Peyer's patch (tissue), 4 donors: ENCODE results near the gene GHRHR. TPM values are rescaled to one million over a fixed set of nuclear protein-coding genes. Genes with fewer than 3 reads are reported as not detected.

Experiments
- DNase-seq, 3 donors: peaks; one replicate each; pipeline ENCODE4 v3.0.0-alpha.2; 2017 to 2019
- H3K27ac ChIP-seq, 4 donors: fragments of 200-600 bp; sonication (generic); one replicate each; pipeline ENCODE4 v1.5.1; 2016 to 2019
- H3K27me3 ChIP-seq, 2 donors: fragments of 200-600 bp; sonication (generic); one replicate each; pipeline ENCODE4 v1.5.1; 2019
- H3K36me3 ChIP-seq, 3 donors: fragments of 200-600 bp; sonication (generic); one replicate each; pipeline ENCODE4 v1.5.1; 2016 to 2019
- H3K4me1 ChIP-seq, 4 donors: fragments of 200-600 bp; sonication (generic); one replicate each; pipeline ENCODE4 v1.5.1; 2016 to 2019
- H3K4me3 ChIP-seq, 4 donors: fragments of 200-600 bp; sonication (generic); 1 replicate in 3 of 4; 2 replicates in 1 of 4; pipeline ENCODE4 v1.5.1; 2016 to 2019; ENCODE audit warnings: mild to moderate bottlenecking in 1 of 4
- H3K9me3 ChIP-seq, 4 donors: fragments of 200-600 bp; sonication (generic); one replicate each; pipeline ENCODE4 v1.5.1; 2016 to 2019; ENCODE audit warnings: mild to moderate bottlenecking in 1 of 4
- POLR2A ChIP-seq, 2 donors: fragments of 450-650 bp; IDR thresholded peaks; one replicate each; pipeline ENCODE4 v1.5.1; 2017; ENCODE audit warnings: antibody characterized with exemption in 2 of 2, mild to moderate bottlenecking in 2 of 2, moderate library complexity in 2 of 2
- total RNA-seq, 4 donors: library from RNA; depleted of rRNA; stranded (reverse); fragments of >200 nt; gene quantifications; one replicate each; pipeline ENCODE4 v1.1.0, GENCODE V29; 2016
- TF ChIP-seq, protein P1 (sequence below), 6 experiments: fragments of 450-650 bp in 4 of 6; fragments of 200-600 bp in 2 of 6; sonication (generic) in 1 of 6; IDR thresholded peaks; one replicate each; pipeline ENCODE4 v1.5.1; 2017 to 2019; ENCODE audit warnings: antibody characterized with exemption in 6 of 6, mild to moderate bottlenecking in 3 of 6, moderate library complexity in 1 of 6

Gene GHRHR
- total RNA-seq, 4 donors from 2014 or later = not detected

DNA sequence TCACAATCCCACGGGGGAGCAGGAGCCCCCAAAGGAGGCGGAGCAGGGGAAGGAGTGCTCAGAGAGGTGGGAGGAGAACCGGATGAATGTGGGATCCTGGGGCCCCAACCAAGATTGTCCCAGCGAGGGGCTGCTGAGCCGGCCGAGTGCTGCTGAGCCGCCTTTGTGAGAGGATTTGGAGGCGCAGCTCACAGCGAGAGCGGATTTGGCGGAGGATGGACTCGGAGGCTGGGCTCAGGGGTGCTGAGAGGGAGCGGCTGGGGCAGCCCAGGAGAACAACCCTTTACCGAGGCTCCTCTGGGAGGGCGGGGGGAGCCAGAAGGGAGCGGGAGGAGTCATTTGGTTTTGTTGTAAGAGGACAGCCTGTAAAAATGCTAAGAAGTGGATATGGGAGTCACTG, 23.0 kb downstream of the GHRHR start:
- Histone ChIP-seq H3K27ac (no peak overlapping the region), H3K4me3 (no peak overlapping the region), H3K36me3 (no peaks in the 10 kb centered on the region), H3K9me3 (no peaks in the 10 kb centered on the region), H3K27me3 (no peaks in the 10 kb centered on the region), H3K4me1 (peaks cover 0 to 26% (median 0%) of the 10 kb centered on the region in 4 donors)
- no peak for DNase-seq
- TF ChIP-seq, protein P1, sequence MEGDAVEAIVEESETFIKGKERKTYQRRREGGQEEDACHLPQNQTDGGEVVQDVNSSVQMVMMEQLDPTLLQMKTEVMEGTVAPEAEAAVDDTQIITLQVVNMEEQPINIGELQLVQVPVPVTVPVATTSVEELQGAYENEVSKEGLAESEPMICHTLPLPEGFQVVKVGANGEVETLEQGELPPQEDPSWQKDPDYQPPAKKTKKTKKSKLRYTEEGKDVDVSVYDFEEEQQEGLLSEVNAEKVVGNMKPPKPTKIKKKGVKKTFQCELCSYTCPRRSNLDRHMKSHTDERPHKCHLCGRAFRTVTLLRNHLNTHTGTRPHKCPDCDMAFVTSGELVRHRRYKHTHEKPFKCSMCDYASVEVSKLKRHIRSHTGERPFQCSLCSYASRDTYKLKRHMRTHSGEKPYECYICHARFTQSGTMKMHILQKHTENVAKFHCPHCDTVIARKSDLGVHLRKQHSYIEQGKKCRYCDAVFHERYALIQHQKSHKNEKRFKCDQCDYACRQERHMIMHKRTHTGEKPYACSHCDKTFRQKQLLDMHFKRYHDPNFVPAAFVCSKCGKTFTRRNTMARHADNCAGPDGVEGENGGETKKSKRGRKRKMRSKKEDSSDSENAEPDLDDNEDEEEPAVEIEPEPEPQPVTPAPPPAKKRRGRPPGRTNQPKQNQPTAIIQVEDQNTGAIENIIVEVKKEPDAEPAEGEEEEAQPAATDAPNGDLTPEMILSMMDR (IDR thresholded peaks at IDR 0.05) = no peak
- no peak for TF ChIP-seq POLR2A (IDR thresholded peaks at IDR 0.05)

DNA sequence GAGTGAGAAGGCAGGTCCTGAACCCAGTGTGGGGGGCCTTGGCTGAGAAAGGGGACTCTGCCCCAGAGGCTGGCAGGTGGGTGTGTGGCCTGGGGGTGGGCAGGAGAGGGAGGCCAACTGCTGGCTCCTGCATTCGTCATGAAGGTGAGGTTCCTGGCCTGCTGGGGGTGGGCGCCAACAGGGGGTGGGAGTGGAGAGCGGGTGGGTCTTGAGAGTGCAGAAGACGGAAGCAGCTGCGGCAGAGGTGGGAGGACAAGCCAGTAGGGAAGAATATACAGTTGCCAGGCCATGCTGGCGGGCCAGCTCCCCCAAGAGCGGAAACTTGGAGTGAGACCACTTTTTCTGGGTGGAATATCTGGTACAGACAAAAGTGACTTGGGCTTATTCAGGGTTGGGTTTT, 23.4 kb downstream of the GHRHR start:
- no peak for DNase-seq
- H3K9me3 ChIP-seq = no peaks in the 10 kb centered on the region
- no peaks in the 10 kb centered on the region for H3K36me3 ChIP-seq
- H3K4me1 ChIP-seq = peaks cover 0 to 26% (median 0%) of the 10 kb centered on the region in 4 donors
- no peak overlapping the region for H3K27ac ChIP-seq
- H3K4me3 ChIP-seq = no peak overlapping the region
- no peaks in the 10 kb centered on the region for H3K27me3 ChIP-seq
- no peak for TF ChIP-seq POLR2A (IDR thresholded peaks at IDR 0.05)
- TF ChIP-seq, protein P1 (IDR thresholded peaks at IDR 0.05) = no peak

- TF ChIP-seq, protein P1 (IDR thresholded peaks at IDR 0.05) = no peak
- TF ChIP-seq POLR2A (IDR thresholded peaks at IDR 0.05) = no peak
- Histone ChIP-seq H3K4me1 (peaks cover 0 to 26% (median 0%) of the 10 kb centered on the region in 4 donors), H3K36me3 (no peaks in the 10 kb centered on the region), H3K9me3 (no peaks in the 10 kb centered on the region), H3K4me3 (no peak overlapping the region), H3K27ac (no peak overlapping the region), H3K27me3 (no peaks in the 10 kb centered on the region)
- DNase-seq = no peak
Measured at GRCh38 chr7:30987936-30988335, 24.2 kb downstream of the GHRHR start.

DNA sequence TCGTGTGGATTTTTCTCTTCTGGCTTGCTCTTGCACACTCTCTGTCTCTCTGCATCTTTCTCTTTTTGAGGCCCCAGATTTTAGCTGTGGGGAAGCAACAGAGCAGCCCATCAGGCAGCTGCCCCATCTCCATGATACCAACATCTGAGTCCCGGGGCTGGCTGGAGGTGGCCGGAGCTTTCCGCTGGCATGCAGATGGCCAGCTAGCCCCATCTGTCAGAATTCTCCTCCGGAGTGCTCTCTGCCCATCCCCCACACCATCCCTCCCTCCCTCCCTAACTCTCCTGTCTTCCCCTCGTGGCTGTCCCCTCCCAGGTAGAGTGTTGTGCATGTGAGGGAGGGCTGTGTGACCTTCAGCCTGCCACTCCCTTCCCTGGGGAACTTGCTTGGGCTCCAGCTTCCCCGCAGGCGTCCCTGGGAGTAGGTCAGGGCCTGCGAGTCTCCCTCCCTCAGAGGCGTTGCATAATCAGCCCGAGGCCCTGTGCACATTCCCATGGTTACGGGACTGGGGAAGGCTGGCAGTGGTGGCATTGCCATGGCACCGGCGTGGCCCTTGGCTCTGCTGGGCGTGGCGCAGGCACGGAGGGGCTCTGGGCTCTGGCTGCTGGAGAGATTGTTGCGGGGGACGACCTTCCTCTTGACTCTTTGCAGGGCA, 24.7 kb downstream of the GHRHR start:
- no peak overlapping the region for H3K27ac ChIP-seq
- TF ChIP-seq, protein P1 (IDR thresholded peaks at IDR 0.05) = no peak
- DNase-seq = peak in 2 of 3 donors; percentile 61 to 63
- H3K9me3 ChIP-seq = no peaks in the 10 kb centered on the region
- H3K27me3 ChIP-seq = no peaks in the 10 kb centered on the region
- H3K4me1 ChIP-seq = peaks cover 0 to 25% (median 0%) of the 10 kb centered on the region in 4 donors
- no peaks in the 10 kb centered on the region for H3K36me3 ChIP-seq
- no peak overlapping the region for H3K4me3 ChIP-seq

GRCh38 chr7:30989008-30989823, 25.5 kb downstream of the GHRHR start:
- H3K27ac ChIP-seq = no peak overlapping the region
- no peak for DNase-seq
- TF ChIP-seq, protein P1 (IDR thresholded peaks at IDR 0.05) = no peak
- no peak for TF ChIP-seq POLR2A (IDR thresholded peaks at IDR 0.05)

More at GRCh38 chr7:30989008-30989823, 25.5 kb downstream of the GHRHR start:
- Histone ChIP-seq H3K9me3 (no peaks in the 10 kb centered on the region), H3K27me3 (no peaks in the 10 kb centered on the region), H3K36me3 (no peaks in the 10 kb centered on the region), H3K4me3 (no peak overlapping the region), H3K4me1 (peaks cover 0 to 20% (median 0%) of the 10 kb centered on the region in 4 donors)
